WI38 (cell line): ENCODE data around the gene TMEM132C.

Source experiments
- H3K4me3 ChIP-seq: 2 replicates; pipeline ENCODE4 v1.5.1; 2011; ENCODE audit warnings: low read depth, mild to moderate bottlenecking, control low read depth, low read length
- CTCF ChIP-seq: IDR thresholded peaks from 2 replicates; pipeline ENCODE4 v1.5.1; 2012; ENCODE audit warnings: low read depth, mild to moderate bottlenecking, control low read depth, low read length

The TMEM132C gene

GRCh38 chr12:128551266-128551665 lies 284.3 kb downstream of the TMEM132C start:
- TF ChIP-seq CTCF: no peak
- no peak overlapping the region for H3K4me3 ChIP-seq

GRCh38 chr12:128554546-128555304 lies 287.8 kb downstream of the TMEM132C start:
- no peak overlapping the region for H3K4me3 ChIP-seq
- no peak for TF ChIP-seq CTCF

GRCh38 chr12:128557231-128557630 lies 290.3 kb downstream of the TMEM132C start:
- no peak for TF ChIP-seq CTCF
- H3K4me3 ChIP-seq: no peak overlapping the region

- no peak overlapping the region for H3K4me3 ChIP-seq
- no peak for TF ChIP-seq CTCF
Observed at GRCh38 chr12:128564956-128565355, 298.0 kb downstream of the TMEM132C start.

GRCh38 chr12:128567730-128568129 lies 300.8 kb downstream of the TMEM132C start:
- TF ChIP-seq CTCF: no peak

GRCh38 chr12:128570191-128571065 lies 303.5 kb downstream of the TMEM132C start:
- no peak overlapping the region for H3K4me3 ChIP-seq
- TF ChIP-seq CTCF: no peak

More at GRCh38 chr12:128567730-128568129, 300.8 kb downstream of the TMEM132C start:
- no peak overlapping the region for H3K4me3 ChIP-seq
